ENCODE data around the gene GATAD2A.

GATAD2A gene

DNA sequence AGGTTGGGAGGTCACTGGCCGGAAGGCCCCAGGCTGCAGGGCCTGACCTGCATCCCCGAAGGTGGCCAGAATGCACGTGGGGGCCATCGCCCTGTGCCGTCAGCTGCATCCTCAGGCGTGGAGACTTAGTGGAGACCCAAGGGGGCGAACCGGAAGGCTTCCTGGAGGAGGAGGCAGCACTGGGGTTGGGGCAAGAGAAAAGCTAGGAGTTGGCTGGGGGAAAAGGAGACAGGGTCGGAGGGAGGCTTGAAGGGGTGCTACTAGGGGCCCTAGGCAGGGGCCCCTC, 121.8 kb downstream of the GATAD2A start:
- Histone ChIP-seq H3K79me2 (ENCODE audit: insufficient read depth, low read depth) (peaks cover 6% of the 10 kb centered on the region; the same call in 1 of the 2 replicates), H4K20me1 (ENCODE audit: insufficient read depth) (no peaks in the 10 kb centered on the region), H3K36me3 (ENCODE audit: insufficient read depth) (no peaks in the 10 kb centered on the region), H3K4me2 (no peak overlapping the region), H2AFZ (ENCODE audit: low read depth) (no peak overlapping the region), H3K9ac (no peak overlapping the region), H3K27me3 (ENCODE audit: insufficient read depth, low read depth) (no peaks in the 10 kb centered on the region), H3K4me1 (ENCODE audit: low read depth, poor library complexity, severe bottlenecking) (no peaks in the 10 kb centered on the region), H3K4me3 (IDR thresholded peaks at IDR 0.05; ENCODE audit: insufficient read depth, low read depth, low read length) (no peak overlapping the region), H3K27ac (no peak overlapping the region)
- TF ChIP-seq, protein P1, sequence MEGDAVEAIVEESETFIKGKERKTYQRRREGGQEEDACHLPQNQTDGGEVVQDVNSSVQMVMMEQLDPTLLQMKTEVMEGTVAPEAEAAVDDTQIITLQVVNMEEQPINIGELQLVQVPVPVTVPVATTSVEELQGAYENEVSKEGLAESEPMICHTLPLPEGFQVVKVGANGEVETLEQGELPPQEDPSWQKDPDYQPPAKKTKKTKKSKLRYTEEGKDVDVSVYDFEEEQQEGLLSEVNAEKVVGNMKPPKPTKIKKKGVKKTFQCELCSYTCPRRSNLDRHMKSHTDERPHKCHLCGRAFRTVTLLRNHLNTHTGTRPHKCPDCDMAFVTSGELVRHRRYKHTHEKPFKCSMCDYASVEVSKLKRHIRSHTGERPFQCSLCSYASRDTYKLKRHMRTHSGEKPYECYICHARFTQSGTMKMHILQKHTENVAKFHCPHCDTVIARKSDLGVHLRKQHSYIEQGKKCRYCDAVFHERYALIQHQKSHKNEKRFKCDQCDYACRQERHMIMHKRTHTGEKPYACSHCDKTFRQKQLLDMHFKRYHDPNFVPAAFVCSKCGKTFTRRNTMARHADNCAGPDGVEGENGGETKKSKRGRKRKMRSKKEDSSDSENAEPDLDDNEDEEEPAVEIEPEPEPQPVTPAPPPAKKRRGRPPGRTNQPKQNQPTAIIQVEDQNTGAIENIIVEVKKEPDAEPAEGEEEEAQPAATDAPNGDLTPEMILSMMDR (conservative IDR thresholded peaks at IDR 0.05; ENCODE audit: low read depth, low read length): no peak

DNA sequence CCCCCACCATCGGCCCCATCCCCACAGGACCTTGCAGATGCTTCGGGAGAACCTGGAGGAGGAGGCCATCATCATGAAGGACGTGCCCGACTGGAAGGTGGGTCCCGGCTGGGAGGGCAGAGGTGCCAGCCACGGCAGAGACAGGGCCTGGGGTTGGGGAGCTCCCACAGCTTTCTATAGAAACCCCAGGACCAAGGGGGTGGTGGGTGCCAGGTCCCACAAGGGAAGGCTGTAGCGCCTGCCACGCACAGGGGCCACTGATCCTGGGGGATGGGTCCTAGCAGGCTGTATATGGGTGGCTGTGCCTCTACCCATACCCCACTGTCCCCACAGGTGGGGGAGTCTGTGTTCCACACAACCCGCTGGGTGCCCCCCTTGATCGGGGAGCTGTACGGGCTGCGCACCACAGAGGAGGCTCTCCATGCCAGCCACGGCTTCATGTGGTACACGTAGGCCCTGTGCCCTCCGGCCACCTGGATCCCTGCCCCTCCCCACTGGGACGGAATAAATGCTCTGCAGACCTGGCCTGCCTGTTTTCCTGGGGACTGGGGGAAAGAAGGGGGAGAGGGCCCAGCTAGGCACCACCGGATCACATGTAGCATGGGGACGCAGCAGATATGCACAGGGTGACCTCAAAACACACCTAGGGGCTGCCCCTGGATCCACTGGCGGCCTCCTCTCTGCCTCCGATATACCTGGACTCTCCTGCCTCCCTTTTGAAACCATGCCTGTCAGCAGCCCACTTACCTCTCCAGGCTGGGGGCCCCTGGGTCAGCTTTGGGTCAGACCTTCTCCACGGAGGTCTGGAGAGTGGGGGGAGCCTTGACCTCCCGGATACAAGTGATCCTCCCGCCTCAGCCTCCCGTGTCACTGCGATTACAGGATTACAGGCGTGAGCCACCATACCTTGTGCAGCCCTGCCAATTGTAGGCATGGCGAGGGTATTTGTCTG, 122.5 kb downstream of the GATAD2A start:
- peaks cover 6% of the 10 kb centered on the region; the same call in 1 of the 2 replicates for H3K79me2 ChIP-seq (ENCODE audit: insufficient read depth, low read depth)
- H3K4me1 ChIP-seq (ENCODE audit: low read depth, poor library complexity, severe bottlenecking): no peaks in the 10 kb centered on the region
- no peak overlapping the region for H3K4me2 ChIP-seq
- no peaks in the 10 kb centered on the region for H4K20me1 ChIP-seq (ENCODE audit: insufficient read depth)
- H3K36me3 ChIP-seq (ENCODE audit: insufficient read depth): no peaks in the 10 kb centered on the region
- H3K9ac ChIP-seq: no peak overlapping the region
- no peak overlapping the region for H3K27ac ChIP-seq
- TF ChIP-seq, protein P1 (conservative IDR thresholded peaks at IDR 0.05; ENCODE audit: low read depth, low read length): no peak
- no peaks in the 10 kb centered on the region for H3K27me3 ChIP-seq (ENCODE audit: insufficient read depth, low read depth)
- no peak overlapping the region for H2AFZ ChIP-seq (ENCODE audit: low read depth)
- H3K4me3 ChIP-seq (IDR thresholded peaks at IDR 0.05; ENCODE audit: insufficient read depth, low read depth, low read length): no peak overlapping the region

DNA sequence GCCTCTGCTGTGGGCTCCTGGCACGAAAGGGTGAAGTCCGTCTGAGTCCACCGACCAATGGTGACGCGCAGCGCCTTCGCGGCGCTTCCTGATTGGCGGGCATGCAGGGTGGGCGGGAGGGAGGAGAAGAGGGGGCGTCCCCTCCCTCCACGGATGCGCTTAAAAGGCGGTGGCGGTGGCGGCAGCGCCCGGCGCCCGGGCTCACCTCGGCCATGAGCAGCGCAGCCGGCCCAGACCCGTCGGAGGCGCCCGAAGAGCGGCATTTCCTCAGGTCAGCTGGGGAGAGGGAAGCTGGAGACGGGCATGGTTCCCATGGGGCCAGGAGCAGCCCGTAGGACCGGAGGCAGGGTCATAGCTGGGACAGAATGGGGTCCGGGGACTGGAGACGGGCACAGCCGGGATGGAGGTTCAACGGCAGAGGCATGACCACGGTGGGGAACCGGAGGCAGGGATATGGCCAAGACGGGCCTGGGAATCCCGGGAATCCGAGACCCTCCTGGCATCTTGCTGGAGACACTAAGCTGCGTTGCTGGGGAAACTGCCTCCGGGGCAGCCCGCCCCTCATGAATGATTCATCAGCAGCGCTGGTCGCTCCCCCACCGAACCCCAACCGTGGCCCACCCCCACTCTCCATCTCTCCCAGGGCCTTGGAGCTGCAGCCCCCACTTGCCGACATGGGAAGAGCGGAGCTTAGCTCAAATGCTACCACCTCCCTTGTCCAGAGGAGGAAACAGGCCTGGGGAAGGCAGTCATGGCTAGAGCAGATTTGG, 123.4 kb downstream of the GATAD2A start, which contains the start of gene YJEFN3:
Gene YJEFN3 (plus strand): TSS at position 191 of the 770 bp plus-strand sequence. CDS start 22 bp downstream, at position 213.
- Histone ChIP-seq H3K79me2 (ENCODE audit: insufficient read depth, low read depth) (peaks cover 6% of the 10 kb centered on the region; the same call in 1 of the 2 replicates), H3K4me1 (ENCODE audit: low read depth, poor library complexity, severe bottlenecking) (no peaks in the 10 kb centered on the region), H3K4me2 (no peak within 1 kb of the TSS), H3K27ac (no peak within 1 kb of the TSS), H4K20me1 (ENCODE audit: insufficient read depth) (no peaks in the 10 kb centered on the region), H3K9ac (no peak within 1 kb of the TSS), H3K27me3 (ENCODE audit: insufficient read depth, low read depth) (no peaks in the 10 kb centered on the region), H3K4me3 (IDR thresholded peaks at IDR 0.05; ENCODE audit: insufficient read depth, low read depth, low read length) (no peak within 1 kb of the TSS), H2AFZ (ENCODE audit: low read depth) (no peak within 1 kb of the TSS), H3K36me3 (ENCODE audit: insufficient read depth) (no peaks in the 10 kb centered on the region)
- TF ChIP-seq, protein P1 (conservative IDR thresholded peaks at IDR 0.05; ENCODE audit: low read depth, low read length): no peak

DNA sequence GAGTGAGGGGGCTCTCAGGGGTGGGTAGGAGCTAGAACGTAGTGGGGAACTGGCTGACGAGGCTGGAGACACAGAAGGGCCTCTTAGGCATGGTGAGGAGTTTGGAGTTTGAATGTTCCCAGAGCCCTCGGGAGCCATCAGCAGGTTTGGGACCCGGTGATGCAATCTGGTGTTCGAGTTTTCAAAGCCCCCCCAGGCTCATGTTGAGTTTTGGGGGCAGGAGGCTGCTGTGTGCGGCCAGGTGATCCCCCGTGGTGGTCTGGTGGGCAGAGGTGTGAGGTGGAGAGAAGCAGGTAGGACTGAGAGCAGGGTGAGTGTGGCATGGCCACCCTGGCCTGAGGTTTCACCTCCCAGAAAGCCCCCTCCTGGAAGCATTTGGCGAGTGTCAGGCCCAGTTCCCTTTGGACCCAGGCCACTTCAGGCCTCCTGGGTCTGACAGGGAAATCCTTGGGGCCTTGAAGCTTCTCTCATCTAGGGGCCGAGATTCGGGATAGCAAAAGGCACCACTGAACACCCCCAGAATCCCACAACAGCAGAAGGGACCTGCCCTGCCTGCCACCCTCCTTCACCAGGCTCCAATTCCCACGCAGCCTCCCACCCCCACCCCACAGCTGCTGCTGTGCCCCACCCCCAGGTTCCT, 124.4 kb downstream of the GATAD2A start:
- Histone ChIP-seq H2AFZ (ENCODE audit: low read depth) (no peak overlapping the region), H3K36me3 (ENCODE audit: insufficient read depth) (no peaks in the 10 kb centered on the region), H3K27me3 (ENCODE audit: insufficient read depth, low read depth) (no peaks in the 10 kb centered on the region), H3K27ac (no peak overlapping the region), H3K79me2 (ENCODE audit: insufficient read depth, low read depth) (no peaks in the 10 kb centered on the region; the same call in 1 of the 2 replicates), H3K4me3 (IDR thresholded peaks at IDR 0.05; ENCODE audit: insufficient read depth, low read depth, low read length) (no peak overlapping the region), H3K4me2 (no peak overlapping the region), H4K20me1 (ENCODE audit: insufficient read depth) (no peaks in the 10 kb centered on the region), H3K9ac (no peak overlapping the region), H3K4me1 (ENCODE audit: low read depth, poor library complexity, severe bottlenecking) (no peaks in the 10 kb centered on the region)
- TF ChIP-seq, protein P1 (conservative IDR thresholded peaks at IDR 0.05; ENCODE audit: low read depth, low read length): no peak
